Activated T-cell treated with anti-CD3 and anti-CD28 coated beads for 1 hour (primary cell): ENCODE results near the gene MAP3K14.

Experiments
- DNase-seq: peaks from one replicate; pipeline ENCODE4 v3.0.0-alpha.2; 2020; ENCODE audit warnings: low read depth

MAP3K14 gene

DNA sequence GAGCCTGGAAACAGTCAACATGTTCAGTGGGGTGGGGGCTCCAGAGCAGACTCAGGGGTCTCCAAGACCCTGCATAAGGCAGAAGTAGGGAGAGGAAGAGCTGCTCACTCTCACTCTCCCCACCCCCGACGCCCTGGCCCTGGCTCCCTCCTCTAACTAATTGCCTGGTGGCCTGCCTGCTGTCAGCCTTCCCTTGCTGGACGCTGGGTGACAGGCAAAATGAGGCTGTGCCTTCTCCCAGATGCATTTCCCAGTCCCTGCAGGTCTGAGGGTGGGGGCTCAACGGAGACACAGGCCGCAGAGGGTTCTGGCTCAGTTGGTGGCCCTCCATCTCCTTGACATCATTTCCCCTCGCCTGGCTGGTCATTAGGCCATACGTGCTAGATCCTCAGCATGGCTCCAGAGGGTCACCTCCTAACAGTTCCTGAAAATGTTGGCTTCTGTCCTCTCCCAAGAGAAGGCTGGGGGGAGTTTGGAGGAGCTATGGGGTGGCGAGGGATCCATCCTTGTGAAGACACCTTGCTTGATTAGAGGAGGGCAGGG is 93.8 kb downstream of the MAP3K14 start:
- no peak for DNase-seq

DNA sequence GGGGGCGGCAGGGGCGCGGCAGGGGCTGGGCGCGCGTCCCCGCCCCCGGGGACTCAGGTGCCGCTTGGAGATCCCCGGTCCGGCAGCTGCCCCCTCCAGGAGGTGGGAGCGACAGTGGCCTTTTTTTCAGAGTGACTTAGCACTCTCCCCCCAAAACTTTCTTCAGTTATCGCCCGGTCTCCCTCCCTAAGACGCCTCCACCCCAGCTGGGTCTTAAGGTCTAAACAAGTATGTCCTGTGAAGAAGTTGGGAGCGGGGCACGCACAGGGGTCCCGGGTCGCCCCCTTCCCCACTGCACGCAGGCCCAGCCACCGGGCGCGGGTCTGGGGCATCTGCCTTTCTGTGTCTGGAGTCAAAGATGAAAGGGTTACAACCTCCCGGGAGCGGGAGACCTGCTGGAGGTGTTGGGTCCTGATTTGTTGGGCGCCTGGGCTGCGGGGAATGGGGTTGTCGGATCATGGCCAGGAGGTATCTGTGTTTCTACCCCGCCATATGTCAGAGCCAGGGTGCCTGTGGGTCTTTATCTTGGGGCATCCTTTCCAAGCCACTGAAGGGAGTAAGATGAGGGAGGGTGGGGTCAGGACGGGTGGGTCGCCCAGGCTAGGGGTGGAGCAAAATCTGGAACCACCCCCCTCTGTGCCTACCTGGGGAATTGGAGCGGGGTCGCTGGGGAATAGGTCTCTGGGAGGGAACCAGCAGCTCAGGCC is 94.4 kb downstream of the MAP3K14 start:
- peak; percentile 37 for DNase-seq

DNA sequence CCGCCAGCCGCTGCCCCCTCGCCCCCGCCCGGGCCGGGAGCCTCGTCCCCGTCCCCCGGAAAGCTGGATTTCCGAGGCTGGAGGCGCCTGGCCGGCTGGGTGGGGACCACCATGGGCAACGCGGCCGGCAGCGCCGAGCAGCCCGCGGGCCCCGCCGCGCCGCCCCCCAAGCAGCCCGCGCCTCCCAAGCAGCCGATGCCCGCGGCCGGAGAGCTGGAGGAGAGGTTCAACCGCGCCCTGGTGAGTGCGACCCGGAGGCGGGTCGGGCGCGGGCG is 94.9 kb downstream of the MAP3K14 start:
- no peak for DNase-seq

DNA sequence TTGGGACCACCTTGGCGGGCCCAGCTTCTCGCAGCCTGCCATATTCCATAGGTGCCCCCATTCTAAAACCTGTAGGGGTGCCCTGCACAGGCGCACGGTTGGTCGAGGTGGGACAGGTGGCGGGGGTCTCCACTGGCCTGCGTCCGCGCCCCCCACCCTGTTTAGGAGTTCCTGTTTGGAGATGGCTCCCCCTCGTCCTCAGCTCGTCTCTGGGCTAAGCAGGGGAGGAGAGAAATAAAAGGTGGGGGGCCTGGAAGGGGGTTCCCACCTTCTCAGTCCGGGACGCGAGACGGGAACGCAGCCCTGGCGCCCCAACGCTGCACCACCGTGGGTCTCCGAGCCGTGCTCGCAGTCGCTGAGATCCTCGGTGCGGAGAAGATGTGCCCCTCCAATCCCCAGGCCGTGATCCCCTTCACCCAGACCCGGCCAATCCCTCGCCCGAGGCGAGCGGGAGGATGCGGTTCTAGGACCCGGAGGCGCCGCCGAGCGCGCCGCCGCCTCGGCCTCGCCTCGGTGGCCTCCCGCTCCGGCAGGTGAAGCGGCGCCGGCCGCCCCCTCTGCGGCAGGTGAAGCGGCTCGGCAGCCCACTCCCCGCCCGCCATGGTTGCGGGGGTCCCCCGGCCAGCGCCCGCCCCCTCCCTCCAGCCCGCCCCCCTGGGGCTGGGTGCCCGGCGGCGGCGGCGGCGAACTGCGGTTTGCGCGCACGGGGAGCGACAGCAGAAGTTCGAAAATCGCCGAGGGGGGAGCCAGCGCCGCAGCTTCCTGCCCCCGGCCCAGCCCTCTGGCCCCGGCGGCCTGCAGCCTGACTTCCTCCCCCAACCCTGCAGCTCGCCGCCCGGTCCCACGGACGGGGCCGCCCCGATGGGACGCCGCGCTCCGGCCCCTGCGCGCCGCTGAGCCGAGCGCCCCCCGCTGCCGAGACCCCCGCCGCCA is 95.5 kb downstream of the MAP3K14 start, which contains the start of gene FMNL1:
Gene FMNL1, plus strand, starts transcription at position 805 of the 933 bp plus-strand sequence. CDS start 240 bp downstream, outside the sequence.
- peak; percentile 42 for DNase-seq

DNA sequence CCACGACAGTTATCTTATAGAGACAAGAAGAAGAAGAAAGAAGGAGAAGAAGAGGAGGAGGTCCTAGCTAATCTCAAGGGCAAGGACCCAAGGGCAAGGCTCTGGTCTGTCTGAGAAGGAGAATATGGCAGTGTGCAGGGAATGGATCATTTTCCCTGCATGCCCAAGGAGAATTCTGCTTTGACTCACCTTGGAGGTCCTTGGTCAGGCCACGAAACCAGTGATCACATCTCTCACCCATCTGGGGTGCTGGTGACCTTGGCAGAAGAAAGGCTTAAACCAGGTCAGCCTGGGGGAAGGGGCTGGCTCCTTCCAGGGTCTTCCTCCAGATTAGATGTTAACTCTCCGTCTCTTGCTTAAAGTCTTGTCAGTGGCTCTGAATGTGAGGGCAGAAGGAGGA is 96.7 kb downstream of the MAP3K14 start:
- no peak for DNase-seq

DNA sequence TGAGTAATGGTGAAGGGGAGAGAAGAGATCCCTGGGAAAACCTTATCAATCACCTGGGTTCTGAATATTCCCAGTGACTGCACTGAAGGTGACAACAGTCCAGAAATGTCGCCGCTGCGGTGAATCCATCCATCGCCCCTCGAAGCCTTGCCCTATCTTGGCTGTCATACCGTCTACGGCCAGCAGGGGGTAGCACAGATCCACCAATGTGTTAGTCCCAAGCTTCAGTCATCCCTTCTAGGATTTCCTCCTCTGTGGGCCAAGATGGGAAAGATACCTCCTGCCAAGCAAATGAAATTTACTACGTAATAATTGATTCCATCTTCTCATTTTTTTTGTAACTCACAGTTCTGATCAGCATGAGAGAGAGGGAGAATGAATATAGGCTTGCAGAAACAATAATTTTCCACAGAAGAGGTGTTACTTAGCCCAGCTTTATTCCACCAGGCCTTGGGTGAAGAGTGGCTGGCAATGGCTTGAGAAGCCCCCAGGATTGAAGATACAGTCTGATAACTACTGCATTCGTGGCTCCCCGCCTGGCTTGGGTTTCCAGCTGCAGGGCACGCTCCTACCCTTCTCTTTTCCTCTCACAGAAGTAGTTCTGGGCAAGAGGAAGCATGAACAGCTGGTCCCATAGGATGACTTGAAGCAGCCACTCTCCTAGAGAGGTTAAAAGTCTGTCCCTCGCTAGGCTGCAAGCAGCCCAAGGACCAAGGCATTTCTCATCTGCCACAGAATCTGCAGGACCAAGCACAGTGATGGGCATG is 97.7 kb downstream of the MAP3K14 start:
- peak; percentile 91 for DNase-seq
